Muscle layer of duodenum (tissue), 2 donors: ENCODE data around the gene CALML3.

Experiments
- H3K27ac ChIP-seq: one replicate; pipeline ENCODE4 v1.7.0; 2013; ENCODE audit warnings: mild to moderate bottlenecking, low read length
- H3K27me3 ChIP-seq: one replicate; pipeline ENCODE4 v1.7.0; 2013; ENCODE audit warnings: low read depth, mild to moderate bottlenecking, control low read depth, low read length
- H3K36me3 ChIP-seq, 2 donors: one replicate each; pipeline ENCODE4 v1.7.0; 2013; ENCODE audit warnings: low read length in 2 of 2, control low read depth in 1 of 2, mild to moderate bottlenecking in 1 of 2; ENCODE audit not compliant: insufficient read depth in 2 of 2, control insufficient read depth in 1 of 2
- H3K4me1 ChIP-seq, 2 donors: one replicate each; pipeline ENCODE4 v1.7.0; 2013; ENCODE audit warnings: low read length in 2 of 2, mild to moderate bottlenecking in 2 of 2, control low read depth in 1 of 2, moderate library complexity in 1 of 2; ENCODE audit not compliant: insufficient read depth in 2 of 2, control insufficient read depth in 1 of 2
- H3K4me3 ChIP-seq, 2 donors: one replicate each; pipeline ENCODE4 v1.7.0; 2013; ENCODE audit warnings: low read length in 2 of 2, low read depth in 1 of 2, mild to moderate bottlenecking in 1 of 2
- H3K9me3 ChIP-seq, 2 donors: one replicate each; pipeline ENCODE4 v1.7.0; 2013; ENCODE audit warnings: low read length in 2 of 2, control low read depth in 1 of 2, mild to moderate bottlenecking in 1 of 2; ENCODE audit not compliant: control insufficient read depth in 1 of 2
- donor health status: healthy.

CALML3 gene

DNA sequence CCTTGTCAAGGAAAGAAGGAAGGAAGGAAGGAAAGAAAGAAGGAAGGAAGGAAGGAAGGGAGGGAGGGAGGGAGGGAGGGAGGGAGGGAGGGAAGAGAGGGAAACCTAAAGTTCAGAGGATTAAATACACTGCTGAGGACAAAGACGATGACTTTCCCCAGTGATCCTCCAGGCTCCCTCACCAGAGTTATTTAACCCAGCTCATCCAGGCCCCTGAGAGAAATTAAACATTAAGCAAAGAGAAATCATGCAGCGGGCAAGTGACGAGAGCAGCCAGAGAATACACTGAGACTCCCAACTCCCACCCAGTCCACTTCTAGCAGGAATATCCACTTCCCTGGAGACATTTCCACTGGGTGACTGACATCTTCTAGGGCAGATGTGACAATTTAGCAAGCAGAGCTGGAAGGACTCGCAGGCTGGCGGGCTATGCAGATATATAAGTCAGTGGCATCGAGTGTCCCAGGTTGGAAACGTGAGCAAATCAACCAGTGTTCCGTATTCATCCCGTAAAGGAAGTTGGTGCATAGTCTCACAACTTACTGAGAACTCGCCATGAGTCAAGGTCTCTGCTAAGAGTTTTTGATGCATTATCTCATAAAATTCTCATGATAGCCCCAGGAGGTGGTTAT lies 48.7 kb downstream of the CALML3 start:
- no peak overlapping the region for H3K27ac ChIP-seq
- H3K36me3 ChIP-seq = no peaks in the 10 kb centered on the region
- H3K4me1 ChIP-seq = peaks cover 5 to 17% of the 10 kb centered on the region in 2 donors
- no peak overlapping the region for H3K4me3 ChIP-seq
- H3K9me3 ChIP-seq = no peaks in the 10 kb centered on the region
- no peaks in the 10 kb centered on the region for H3K27me3 ChIP-seq

DNA sequence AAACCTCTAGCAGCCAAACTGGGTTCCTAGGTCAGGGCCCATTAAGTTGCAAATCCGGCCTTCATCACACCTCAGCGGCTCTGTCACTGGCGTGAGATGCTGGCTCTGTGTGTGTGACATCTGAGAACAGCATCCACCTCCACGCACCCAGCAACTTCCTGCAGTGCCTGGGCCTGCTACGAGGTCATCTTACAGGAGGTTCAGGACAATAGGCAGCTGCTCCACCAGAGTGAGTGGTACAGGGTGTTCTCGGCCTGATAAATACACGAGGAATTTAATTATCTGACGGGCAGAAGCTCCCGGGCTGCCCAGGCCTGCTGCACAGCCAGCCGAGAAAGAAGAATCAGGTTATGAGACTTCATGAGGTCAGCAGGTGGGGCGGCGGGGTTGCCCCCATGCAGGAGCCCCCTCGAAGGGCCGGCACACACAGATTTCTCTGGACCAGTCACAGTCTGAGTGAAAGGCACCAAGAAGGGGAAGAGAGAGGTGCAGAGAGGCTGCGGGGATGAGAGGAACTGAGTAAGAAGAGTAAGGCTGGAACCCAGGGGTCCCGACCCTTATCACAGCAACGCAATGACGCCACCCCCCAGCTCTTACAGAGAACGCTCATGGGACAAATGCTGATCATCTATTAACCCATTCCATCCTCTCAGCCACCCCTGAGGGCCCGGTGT lies 49.3 kb downstream of the CALML3 start:
- H3K27ac ChIP-seq = no peak overlapping the region
- no peaks in the 10 kb centered on the region for H3K9me3 ChIP-seq

DNA sequence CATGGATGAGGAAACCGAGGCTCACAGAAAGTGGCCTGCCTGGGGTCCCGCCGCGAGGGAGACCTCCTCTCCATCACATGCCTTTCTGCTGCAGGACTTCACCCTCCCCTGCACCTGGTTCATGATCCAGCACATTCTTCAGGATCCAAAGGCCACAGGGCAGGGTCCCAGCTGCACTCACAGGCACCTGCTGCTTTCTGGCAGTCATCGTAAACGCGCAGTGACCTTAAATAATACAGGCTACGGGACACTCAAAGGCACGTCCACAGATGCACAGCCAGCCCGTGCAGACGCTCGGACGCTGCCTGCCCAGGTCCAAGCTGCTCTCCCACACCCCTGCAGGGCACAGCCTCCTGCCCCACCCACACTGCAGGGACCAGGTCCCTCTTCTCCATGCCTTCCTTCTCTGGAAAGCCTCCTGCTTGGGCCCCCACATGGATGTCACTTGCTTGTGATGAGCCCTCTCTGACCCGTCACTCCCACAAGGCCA lies 49.9 kb downstream of the CALML3 start:
- no peak overlapping the region for H3K27ac ChIP-seq
- H3K4me1 ChIP-seq = peaks cover 5 to 17% of the 10 kb centered on the region in 2 donors
- H3K9me3 ChIP-seq = no peaks in the 10 kb centered on the region
- H3K4me3 ChIP-seq = no peak overlapping the region
- H3K27me3 ChIP-seq = no peaks in the 10 kb centered on the region
- H3K36me3 ChIP-seq = no peaks in the 10 kb centered on the region

More for the DNA sequence above, 49.3 kb downstream of the CALML3 start:
- no peaks in the 10 kb centered on the region for H3K36me3 ChIP-seq
- H3K4me3 ChIP-seq = no peak overlapping the region
- H3K27me3 ChIP-seq = no peaks in the 10 kb centered on the region
- H3K4me1 ChIP-seq = peaks cover 5 to 17% of the 10 kb centered on the region in 2 donors

DNA sequence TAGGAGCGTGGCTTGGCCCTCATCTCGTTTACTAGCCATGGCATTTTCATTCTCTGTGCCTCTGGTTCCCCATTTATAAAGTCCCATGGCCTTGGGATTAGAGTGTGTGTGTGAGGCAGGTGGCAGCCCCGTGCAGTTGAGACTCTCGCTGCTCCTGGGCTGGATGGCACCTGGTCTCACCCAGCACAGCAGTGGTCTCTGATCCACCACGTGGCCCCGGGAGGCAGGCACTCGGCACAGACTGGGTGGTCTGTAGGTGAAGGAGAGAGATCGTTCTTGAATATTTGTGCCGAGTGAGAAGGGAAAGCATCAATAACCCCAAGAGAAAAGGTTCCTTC lies 50.4 kb downstream of the CALML3 start:
- Histone ChIP-seq H3K4me1 (peaks cover 5 to 17% of the 10 kb centered on the region in 2 donors), H3K9me3 (no peaks in the 10 kb centered on the region), H3K27ac (no peak overlapping the region), H3K4me3 (no peak overlapping the region), H3K27me3 (no peaks in the 10 kb centered on the region), H3K36me3 (no peaks in the 10 kb centered on the region)

DNA sequence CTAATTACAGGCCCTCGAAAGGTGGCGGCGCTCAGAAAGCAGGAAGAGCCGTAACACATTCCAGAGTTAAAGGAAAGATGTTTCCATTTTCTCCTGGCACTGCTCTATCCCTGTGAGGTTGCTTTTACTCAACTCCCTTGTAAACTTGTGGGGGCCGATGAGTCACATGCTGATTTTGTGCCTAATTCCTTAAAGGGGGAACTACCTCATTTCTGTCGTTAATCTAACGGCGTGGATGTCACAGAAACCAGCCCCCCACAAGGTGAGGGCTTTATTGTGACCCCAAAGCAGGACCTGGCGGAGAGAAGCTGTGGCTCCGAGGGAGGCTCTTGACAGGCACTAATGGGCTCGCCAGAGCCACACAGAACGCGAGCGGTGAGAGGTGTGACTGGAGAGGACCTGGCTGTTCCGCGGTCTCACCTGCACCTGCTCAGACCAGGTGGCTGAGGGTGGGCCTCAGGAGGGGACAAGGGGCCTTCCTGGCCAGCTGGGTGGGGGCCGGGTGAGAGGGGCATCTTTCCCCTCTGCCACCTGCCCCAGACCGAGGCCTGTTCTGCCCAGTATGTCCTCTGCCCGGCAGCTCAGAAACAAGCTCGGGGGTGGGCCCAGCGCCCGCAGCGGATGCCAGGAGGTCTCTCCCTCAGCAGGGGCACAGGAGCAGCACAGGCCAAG lies 50.9 kb downstream of the CALML3 start:
- Histone ChIP-seq H3K36me3 (no peaks in the 10 kb centered on the region), H3K9me3 (no peaks in the 10 kb centered on the region), H3K27ac (no peak overlapping the region), H3K4me3 (no peak overlapping the region), H3K4me1 (peaks cover 5 to 17% of the 10 kb centered on the region in 2 donors), H3K27me3 (no peaks in the 10 kb centered on the region)

DNA sequence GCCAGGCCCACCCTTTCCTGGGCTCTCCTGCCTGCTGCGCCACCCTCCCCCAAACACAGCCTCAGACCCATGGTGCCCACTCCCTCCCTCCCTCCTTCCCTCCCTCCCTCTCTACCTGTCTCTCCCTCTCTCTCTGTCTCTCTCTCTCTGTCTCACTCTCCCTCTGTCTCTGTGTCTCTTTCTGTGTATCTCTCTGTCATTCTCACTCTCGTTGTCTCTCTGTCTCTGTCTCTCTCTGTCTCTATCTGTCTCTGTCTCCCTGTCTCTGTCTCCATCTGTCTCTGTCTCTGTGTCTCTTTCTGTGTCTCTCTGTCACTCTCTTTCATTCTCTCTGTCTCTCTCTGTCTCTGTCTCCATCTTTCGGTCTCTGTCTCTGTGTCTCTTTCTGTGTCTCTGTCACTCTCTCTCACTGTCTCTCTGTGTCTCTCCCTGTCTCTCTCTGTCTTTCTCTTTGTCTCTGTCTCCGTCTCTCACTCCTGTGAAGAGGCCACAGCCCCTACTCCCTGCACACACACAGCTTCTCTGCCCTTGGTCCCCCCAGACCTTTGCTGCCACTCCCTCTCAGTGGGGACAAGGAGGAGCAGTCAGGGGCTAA lies 51.5 kb downstream of the CALML3 start:
- Histone ChIP-seq H3K9me3 (peaks cover 0 to 3% of the 10 kb centered on the region in 2 donors), H3K27ac (no peak overlapping the region), H3K27me3 (no peaks in the 10 kb centered on the region), H3K4me3 (no peak overlapping the region), H3K36me3 (no peaks in the 10 kb centered on the region), H3K4me1 (peaks cover 5 to 17% of the 10 kb centered on the region in 2 donors)
